Osteocyte (in vitro differentiated cells): ENCODE results near the gene SLC6A17. TPM values are rescaled to one million over a fixed set of nuclear protein-coding genes. Genes with fewer than 3 reads are reported as not detected.

Experiments
- DNase-seq: peaks from one replicate; pipeline ENCODE4 v3.0.0; 2021; ENCODE audit warnings: mixed read lengths; ENCODE audit not compliant: unreplicated experiment; ENCODE audit errors: extremely low spot score
- H3K27ac Mint-ChIP-seq: one replicate; pipeline ENCODE4 v1.8.0; 2021; ENCODE audit warnings: mild to moderate bottlenecking, mixed read lengths; ENCODE audit not compliant: unreplicated experiment
- H3K27me3 Mint-ChIP-seq: one replicate; pipeline ENCODE4 v1.8.0; 2021; ENCODE audit warnings: mixed read lengths; ENCODE audit not compliant: unreplicated experiment
- H3K36me3 Mint-ChIP-seq: one replicate; pipeline ENCODE4 v1.8.0; 2021; ENCODE audit warnings: mixed read lengths; ENCODE audit not compliant: unreplicated experiment
- H3K4me1 Mint-ChIP-seq: one replicate; pipeline ENCODE4 v1.8.0; 2021; ENCODE audit warnings: mixed read lengths; ENCODE audit not compliant: unreplicated experiment
- H3K4me3 Mint-ChIP-seq: one replicate; pipeline ENCODE4 v1.8.0; 2021; ENCODE audit warnings: mild to moderate bottlenecking, moderate library complexity, mixed read lengths; ENCODE audit not compliant: unreplicated experiment
- H3K9me3 Mint-ChIP-seq: one replicate; pipeline ENCODE4 v1.8.0; 2021; ENCODE audit warnings: mixed read lengths; ENCODE audit not compliant: unreplicated experiment
- total RNA-seq: library from RNA; stranded (reverse); gene quantifications from 2 replicates; pipeline ENCODE4 v1.2.1, GENCODE V29; 2021
- TF ChIP-seq, protein P1 (sequence below): fragments of 200-600 bp; sonication (generic); IDR thresholded peaks from 2 replicates; pipeline ENCODE4 v1.5.0; 2021; ENCODE audit warnings: antibody characterized with exemption, mild to moderate bottlenecking, moderate library complexity

Gene SLC6A17
- total RNA-seq, 1 donor from 2014 or later = 1.6 TPM

DNA sequence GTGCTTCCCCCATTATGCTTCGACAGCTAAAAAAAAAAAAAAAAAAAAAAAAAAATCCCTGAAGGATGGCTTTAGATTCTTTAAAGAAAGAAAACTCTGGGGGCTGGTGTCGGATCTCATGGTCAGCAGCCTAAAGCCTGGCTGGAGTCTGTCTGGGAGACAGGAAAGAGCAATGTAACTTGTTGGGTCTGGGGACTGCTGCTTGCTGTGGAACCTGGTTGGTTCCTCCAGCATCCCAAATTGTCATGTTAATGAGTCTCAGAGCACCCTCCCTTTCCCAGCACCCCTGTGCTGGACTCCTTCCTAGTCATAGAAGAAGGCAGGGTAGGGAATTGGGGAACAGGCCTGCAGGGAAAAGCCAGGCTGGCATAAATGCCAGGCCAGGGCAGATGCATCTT, 62.8 kb downstream of the SLC6A17 start:
- no peaks in the 10 kb centered on the region for H3K36me3 Mint-ChIP-seq
- DNase-seq = no peak
- no peak overlapping the region for H3K4me3 Mint-ChIP-seq
- peaks cover 25% of the 10 kb centered on the region for H3K27me3 Mint-ChIP-seq
- H3K27ac Mint-ChIP-seq = no peak overlapping the region
- TF ChIP-seq, protein P1, sequence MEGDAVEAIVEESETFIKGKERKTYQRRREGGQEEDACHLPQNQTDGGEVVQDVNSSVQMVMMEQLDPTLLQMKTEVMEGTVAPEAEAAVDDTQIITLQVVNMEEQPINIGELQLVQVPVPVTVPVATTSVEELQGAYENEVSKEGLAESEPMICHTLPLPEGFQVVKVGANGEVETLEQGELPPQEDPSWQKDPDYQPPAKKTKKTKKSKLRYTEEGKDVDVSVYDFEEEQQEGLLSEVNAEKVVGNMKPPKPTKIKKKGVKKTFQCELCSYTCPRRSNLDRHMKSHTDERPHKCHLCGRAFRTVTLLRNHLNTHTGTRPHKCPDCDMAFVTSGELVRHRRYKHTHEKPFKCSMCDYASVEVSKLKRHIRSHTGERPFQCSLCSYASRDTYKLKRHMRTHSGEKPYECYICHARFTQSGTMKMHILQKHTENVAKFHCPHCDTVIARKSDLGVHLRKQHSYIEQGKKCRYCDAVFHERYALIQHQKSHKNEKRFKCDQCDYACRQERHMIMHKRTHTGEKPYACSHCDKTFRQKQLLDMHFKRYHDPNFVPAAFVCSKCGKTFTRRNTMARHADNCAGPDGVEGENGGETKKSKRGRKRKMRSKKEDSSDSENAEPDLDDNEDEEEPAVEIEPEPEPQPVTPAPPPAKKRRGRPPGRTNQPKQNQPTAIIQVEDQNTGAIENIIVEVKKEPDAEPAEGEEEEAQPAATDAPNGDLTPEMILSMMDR = no peak
- no peaks in the 10 kb centered on the region for H3K9me3 Mint-ChIP-seq
- peaks cover 15% of the 10 kb centered on the region for H3K4me1 Mint-ChIP-seq

DNA sequence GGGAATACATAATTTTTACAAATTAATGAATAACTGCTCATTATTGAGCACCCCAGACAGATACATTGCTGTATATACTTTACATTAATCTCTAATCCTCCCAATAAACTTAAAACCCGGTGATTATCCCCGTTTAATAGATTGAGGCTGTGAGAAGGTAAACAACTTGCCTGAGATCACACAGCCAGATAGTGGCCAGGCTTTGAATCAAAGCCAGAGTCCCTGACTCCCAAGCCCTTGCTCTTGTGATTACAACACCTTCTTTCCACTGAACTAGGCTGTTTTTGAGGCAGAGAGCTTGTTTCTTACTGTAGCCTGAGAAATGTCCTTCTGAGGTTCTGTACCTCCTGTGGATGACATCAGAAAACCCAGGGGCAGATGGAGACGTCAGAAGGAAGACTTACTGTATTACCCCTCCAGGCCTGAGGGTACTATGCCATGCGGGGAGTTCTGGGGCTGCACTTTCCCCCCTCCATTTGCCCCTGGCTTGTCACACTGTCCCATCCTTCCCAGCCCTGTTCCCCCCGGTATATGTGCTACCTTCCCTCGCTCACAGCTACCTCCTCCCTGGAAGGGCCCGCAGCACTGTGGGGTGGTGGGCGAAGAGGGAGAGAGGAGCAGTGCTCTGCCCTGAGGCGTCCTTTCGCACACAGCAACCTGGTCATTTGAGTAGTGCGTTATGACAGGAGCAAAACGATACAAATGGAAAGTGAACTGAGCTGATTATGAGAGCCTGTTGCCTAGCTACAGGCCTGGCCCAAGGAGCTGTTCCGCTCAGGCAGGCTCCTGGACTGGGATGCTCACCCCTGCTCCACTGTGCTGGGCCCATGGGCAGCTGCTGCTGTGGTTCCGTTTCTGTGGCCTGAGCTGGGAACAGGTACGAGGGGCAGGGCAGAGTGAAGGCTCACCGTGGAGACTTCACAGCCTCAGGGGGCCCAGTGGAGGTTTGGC, 64.4 kb downstream of the SLC6A17 start:
- no peaks in the 10 kb centered on the region for H3K36me3 Mint-ChIP-seq
- H3K4me3 Mint-ChIP-seq = no peak overlapping the region
- no peak overlapping the region for H3K27ac Mint-ChIP-seq
- peaks cover 21% of the 10 kb centered on the region for H3K27me3 Mint-ChIP-seq
- H3K9me3 Mint-ChIP-seq = no peaks in the 10 kb centered on the region
- H3K4me1 Mint-ChIP-seq = peaks cover 9% of the 10 kb centered on the region
- DNase-seq = no peak
- TF ChIP-seq, protein P1 = no peak

DNA sequence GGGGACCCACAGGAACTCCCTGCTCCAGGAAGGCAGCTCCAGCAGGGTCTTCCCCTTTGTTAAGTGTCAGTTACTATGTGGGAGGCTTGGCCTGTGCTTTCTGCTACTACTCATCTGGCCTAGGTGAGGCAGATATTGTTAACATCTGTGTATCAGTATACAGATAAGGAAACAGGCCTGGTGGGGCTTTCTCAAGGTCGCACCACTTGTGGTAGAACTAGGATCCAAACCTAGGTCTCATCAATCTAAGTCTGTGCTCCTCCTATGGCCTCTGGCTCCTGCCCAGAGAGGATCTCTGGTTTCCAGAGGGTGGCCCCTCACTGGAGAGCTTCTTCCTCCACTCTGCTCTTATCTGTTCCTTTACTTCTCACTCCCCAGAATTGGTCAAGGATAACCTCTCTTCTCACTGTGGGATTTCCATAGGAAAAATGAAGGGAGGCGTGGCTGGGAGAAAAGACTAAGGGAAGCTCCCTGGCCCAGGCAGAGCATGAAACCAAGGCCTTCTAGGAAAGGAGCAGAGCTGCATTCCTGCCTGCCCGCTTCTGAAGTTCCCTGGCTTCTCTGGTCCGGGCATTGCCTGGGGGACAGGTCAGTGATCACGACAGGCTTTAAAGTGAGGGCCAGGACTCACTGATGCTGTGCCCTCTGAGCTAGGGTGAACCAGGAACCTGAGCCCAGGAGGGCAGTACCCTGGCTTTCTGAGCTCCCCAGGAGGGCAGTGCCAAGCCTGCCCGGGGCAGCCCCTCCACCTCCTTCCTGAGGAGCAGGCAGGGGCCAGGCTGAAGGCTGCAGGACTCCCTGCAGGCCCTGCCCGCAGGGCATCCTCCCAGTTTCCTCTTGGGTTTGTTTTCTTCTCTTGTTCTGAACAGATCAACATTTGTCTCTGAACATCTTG, 65.6 kb downstream of the SLC6A17 start:
- Mint-ChIP-seq H3K9me3 (no peaks in the 10 kb centered on the region), H3K27me3 (peaks cover 21% of the 10 kb centered on the region), H3K4me3 (no peak overlapping the region), H3K4me1 (peaks cover 8% of the 10 kb centered on the region), H3K27ac (no peak overlapping the region), H3K36me3 (no peaks in the 10 kb centered on the region)
- no peak for DNase-seq
- TF ChIP-seq, protein P1 = no peak

DNA sequence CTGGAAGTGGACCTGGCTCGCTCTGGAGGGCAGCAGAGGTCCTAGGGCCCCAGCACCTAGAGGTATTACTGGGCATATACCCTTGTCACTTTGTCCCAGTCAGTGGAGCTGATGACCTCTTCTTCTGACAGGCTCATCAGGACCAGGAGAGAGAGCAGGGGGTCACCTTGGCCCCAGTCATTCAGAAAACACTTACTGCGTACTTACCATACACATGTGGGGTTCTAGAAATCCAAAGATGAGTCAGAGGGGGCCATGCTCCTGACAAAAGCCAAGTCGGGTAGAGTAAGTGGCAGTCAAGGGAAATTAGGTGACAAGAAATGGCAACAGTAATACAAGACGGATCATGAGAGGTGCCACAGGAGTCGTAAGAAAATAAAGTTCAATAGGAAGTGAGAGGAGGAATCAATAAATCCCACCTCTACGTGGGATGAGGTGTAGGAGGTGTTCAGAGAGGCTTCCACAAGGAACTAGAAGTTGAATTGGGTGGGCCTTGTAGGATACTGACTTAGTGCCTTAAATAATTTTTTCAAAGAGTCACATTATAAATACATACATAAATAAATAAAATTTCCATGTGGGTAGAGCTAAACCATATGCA, 66.7 kb downstream of the SLC6A17 start:
- no peak for DNase-seq
- TF ChIP-seq, protein P1 = no peak
- no peaks in the 10 kb centered on the region for H3K9me3 Mint-ChIP-seq
- H3K27me3 Mint-ChIP-seq = peaks cover 16% of the 10 kb centered on the region
- H3K4me1 Mint-ChIP-seq = peaks cover 4% of the 10 kb centered on the region
- no peak overlapping the region for H3K4me3 Mint-ChIP-seq
- no peaks in the 10 kb centered on the region for H3K36me3 Mint-ChIP-seq
- no peak overlapping the region for H3K27ac Mint-ChIP-seq
